HG03432 (cell line): ENCODE results near the gene DCC.

Source experiments
- ATAC-seq: cut with Tn5 transposase; IDR thresholded peaks from one replicate; pipeline ENCODE4 v1.9.1; 2021; ENCODE audit warnings: mild to moderate bottlenecking, moderate library complexity; ENCODE audit not compliant: unreplicated experiment

DCC gene

DNA sequence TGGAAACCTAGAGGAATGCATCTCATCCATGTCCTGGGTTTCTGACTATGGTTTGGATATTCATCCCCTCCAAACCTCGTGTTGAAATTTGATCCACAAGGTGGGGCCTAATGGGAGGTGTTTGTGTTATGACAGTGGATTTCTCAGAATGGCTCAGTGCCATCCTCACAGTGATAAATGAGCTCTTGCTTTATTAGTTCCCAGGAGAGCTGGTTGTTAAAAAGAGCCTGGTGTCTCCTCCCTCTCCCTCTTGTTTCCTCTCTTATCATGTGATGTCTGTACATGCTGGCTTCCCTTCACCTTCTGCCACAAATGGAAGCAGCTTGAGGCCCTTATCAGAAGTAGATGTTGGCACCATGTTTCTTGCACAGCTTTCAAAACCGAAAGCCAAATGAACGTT lies 424.3 kb downstream of the DCC start:
- ATAC-seq, result no peak

DNA sequence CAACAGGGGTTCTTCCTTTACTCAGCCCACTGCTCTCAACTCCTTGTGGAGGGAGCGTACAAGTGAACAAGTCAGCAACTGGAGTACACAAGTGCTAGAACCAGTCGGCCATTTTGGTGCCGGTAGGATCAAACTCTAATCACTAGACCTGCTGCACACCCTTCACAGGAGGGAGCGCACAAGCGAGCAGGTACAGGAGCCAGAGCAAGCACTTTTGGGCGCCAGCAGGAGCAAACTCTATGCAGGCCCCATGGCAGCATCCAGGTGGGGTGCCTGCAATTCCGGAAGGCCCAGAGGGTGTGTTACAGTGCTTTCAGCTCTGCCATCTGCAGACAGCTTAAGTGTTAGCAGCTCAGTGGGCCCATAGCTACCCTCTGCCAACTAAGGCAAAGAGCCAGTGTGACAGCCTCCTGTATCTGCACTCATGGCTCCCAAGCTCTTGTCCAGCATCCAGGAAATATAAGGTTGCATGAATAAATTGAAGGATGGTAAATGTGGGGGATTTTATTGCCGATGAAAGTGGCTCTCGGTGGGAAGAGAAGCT lies 426.1 kb downstream of the DCC start:
- no peak for ATAC-seq

- no peak for ATAC-seq
Measured at GRCh38 chr18:52781113-52781512, 441.1 kb downstream of the DCC start.

- no peak for ATAC-seq
Measured at GRCh38 chr18:52791321-52791720, 451.3 kb downstream of the DCC start.

GRCh38 chr18:52812834-52813233 lies 472.8 kb downstream of the DCC start:
- no peak for ATAC-seq

GRCh38 chr18:52813635-52814416 lies 473.8 kb downstream of the DCC start:
- no peak for ATAC-seq

DNA sequence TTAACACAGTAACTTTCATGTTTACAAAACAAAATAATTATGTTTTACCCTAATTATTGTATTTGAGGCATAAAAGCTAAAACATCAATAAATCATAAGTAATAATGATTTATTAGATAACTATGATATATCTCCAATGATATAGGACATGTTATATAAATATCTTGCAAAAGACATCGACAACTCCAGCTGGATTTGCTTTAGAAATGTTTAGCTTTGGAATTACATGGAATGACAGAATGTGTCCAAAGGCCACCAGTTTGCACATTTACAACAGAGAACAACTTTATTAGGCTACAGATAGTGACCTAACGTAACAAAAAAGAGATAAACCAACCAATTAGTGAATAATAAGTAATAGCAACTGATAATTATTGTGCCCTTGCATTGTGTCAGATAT lies 475.7 kb downstream of the DCC start:
- no peak for ATAC-seq

DNA sequence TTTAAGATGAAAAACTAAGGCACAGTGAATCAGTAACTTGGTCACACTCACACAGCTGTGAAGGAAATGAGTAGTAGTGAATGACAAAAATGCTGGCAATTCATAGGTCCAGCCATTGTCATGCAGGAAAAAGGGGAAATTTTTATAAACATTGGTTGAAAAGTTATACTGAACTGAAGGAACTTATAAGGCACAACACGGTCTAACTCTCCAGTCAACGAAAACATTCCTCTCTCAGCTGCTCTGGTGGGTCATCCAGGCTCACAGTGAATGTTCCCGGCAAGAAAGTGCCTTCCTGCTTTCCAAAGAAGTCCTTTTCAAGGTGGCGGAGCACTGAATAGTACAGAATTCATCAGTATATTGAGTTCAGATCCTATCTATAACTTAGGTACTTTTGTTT lies 476.1 kb downstream of the DCC start:
- ATAC-seq, result no peak

- no peak for ATAC-seq
Measured at GRCh38 chr18:52822160-52822559, 482.2 kb downstream of the DCC start.

- no peak for ATAC-seq
Measured at GRCh38 chr18:52824126-52824525, 484.1 kb downstream of the DCC start.

GRCh38 chr18:52826994-52827393 lies 487.0 kb downstream of the DCC start:
- no peak for ATAC-seq

GRCh38 chr18:52829320-52829719 lies 489.3 kb downstream of the DCC start:
- ATAC-seq, result no peak

DNA sequence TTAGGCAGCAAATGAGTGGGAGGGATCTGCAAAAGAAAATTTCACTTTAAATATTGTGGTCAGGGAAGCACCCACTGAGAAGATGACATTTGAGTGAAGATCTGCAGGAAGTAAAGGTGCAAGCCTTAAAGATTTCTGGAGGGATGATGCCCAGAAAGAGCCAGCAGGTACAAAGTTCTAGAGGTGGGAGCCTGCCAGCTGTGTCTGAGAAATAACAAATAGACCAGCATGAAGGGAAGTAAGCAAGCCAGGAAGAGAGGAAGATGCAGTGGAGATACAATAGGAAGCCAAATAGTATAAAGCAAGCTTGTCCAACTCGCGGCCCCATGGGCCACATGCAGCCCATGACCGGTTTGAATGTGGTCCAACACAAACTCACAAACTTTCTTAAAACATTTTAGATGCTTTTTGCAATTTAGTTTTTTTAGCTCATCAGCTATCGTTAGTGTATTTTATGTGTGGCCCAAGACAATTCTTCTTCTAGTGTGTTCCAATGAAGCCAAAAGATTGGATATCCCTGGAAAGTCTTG lies 489.9 kb downstream of the DCC start:
- no peak for ATAC-seq

DNA sequence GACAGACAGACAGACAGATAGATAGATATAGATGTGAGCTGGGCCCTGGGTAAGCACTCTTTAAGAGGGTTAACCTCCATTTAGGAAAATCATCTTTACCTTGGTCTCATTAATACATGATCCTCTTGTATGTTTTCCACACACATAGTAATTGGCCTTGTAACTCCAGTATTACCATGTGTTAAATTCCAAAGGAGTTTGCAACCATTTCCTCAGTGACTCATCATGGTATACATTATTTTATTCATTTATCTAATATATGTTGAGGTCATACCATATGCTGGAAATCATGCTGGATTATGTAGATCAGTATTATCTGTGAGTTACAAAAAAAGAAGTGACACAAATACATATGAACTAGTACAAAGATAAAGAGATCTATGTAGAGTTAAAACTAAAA lies 504.3 kb downstream of the DCC start:
- no peak for ATAC-seq

DNA sequence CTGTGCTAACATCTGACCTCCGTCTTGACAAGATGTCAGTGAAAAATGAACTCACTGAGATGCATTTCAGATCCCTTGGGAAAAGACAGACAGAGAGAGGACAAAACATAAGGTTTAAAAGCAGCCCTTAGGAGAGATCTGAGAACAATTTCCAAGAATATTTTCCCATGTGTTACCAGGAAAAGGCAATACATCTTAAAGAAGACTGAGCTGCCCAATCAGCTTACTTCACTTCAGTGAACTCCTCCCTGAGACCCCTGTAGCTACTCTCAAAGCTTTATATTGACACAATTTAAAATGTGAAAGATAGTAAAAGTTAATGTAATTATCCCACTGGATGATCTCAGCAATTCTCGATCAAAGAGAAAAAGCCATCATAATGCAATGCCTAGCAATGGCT lies 505.0 kb downstream of the DCC start:
- no peak for ATAC-seq

GRCh38 chr18:52850031-52850560 lies 510.1 kb downstream of the DCC start:
- no peak for ATAC-seq

GRCh38 chr18:52861558-52861957 lies 521.6 kb downstream of the DCC start:
- no peak for ATAC-seq

DNA sequence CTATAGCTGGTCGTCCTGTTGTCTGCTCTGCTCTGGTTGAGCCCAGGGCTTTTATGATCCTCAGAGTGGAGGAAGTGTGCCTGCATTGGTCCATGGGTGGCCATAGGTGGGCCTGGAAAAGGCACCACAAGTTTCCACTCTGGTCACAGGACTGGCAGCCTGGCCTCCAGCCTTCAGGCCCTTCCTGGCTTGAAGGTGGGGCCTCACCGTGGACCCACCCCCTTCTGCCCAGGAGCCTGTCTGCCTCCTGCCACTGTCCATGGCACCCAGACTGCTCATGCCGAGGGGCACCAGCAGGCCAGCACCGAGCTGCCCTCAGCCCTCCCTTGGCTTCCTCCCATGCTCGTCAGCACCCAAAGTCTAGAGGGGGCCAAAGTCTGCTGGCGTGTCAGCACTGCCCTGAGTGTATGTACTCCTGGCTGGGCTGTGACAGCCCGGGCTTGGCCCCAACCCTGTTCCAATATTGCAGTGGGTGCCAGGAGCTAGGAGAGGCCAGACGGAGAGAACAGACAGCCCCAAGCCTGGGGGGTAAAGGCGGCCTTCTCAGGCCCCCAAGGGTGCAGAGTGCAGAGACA lies 529.4 kb downstream of the DCC start:
- ATAC-seq, result no peak

DNA sequence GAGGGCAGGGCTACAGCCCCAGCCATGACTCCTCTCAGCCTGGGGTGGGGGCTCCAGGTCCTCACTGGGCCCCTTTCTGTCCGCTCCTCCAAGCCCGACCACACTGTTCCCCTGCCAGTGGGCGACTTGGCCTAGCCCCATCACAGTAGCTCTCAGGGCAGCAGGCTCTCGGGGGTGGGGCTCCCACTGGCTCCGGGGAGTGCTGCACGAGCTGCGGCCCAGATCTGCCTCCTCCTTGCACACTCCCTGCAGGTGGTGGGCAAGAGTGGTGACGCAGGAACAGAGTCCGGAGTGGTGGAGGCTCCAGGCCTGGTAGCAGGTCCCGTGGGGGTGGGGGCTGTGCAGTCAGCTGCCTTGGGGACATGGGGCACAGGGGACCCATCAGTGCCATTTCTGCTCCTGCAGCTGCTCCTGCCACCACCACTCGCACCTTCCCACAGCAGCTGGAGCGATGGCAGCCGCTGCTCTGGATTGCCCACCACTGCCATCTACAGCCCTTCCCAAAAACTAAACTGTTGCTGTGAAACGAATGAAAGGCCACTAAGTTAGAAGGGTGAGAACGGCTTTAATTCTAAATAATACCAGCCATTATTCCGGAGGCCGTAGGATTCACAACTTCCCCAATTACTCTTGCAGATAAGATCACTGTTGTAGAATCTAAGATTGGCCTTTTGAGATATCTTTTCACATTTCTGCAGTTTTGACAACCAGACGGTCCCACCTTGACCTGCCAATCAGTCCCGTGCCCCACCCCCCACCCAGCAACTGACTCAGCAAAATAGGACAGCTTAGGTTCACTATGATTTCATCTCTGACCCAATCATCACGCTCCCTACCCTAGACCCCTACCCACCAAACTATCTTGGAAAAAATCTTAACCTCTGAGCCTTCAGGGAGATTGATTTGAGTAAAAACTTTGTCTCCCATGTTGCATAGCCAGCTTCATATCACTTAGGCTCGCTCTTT lies 530.2 kb downstream of the DCC start:
- no peak for ATAC-seq

DNA sequence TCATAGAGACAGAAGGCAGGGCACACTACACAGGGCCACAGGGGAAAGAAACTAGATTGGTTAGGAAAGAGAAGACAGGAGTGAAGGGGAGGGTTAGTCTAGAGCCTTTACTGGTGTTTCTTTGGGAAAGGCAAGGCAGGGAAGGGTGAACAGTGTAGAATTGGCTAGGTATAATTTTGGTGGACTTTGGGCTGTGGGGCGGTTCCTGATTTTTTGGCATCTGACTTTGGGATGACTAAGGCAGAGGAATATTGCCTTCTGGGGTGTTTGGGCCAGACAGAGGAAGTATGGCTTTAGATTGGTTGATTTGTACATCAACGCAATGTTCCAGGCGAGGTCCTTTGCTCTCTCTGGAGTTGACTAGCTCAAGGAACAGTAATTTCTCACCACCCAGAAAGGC lies 534.8 kb downstream of the DCC start:
- no peak for ATAC-seq

- ATAC-seq, result no peak
Measured at GRCh38 chr18:52875725-52876124, 535.7 kb downstream of the DCC start.
